Sigmoid colon (tissue), 4 donors: ENCODE measurements around the gene CRTAC1.

Experiments used
- CTCF ChIP-seq, 4 experiments: fragments of 450-650 bp in 3 of 4; fragments of 200-600 bp in 1 of 4; IDR thresholded peaks; one replicate each; pipeline ENCODE4 v1.5.1; 2016 to 2019; ENCODE audit warnings: antibody characterized with exemption in 4 of 4, mild to moderate bottlenecking in 3 of 4, moderate library complexity in 2 of 4
- EP300 ChIP-seq, 4 donors: sonication (generic); formaldehyde crosslinking; IDR thresholded peaks; one replicate each; pipeline ENCODE4 v1.6.1; 2017; ENCODE audit warnings: antibody characterized with exemption in 4 of 4
- POLR2A ChIP-seq, 2 donors: fragments of 450-650 bp; IDR thresholded peaks; one replicate each; pipeline ENCODE4 v1.6.1; 2016; ENCODE audit warnings: antibody characterized with exemption in 2 of 2, mild to moderate bottlenecking in 2 of 2, moderate library complexity in 2 of 2

DNA sequence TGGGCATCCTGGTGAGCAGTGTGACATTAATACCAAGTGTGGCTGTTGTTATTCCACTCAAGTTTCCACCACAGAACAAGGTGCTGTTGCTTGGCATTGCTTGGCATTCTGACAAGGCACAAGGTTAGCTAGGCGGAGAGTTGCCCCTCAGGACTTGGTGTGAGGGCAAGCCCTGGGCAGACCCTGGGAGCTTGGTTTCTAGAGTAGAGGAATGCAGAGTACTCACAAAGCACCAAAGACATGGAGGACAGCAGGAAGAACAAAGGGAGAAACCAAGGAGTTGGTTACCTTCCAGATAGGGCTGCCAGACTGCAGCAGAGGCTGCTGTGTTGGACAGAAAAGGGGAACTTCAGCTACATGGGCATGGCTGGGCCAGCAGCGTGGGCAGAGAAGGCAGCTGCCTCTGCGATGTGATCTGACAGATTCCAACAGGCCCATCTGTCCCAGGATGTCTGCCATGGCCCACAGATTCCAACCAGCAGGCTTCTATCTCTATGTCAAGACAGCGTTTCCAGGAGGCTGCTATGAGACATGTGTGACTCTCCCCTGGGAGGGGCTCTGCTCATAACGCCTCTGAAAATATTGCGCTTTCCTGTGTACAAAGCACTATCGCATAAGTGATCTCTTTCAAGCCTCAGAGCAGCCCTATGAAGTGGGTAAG lies 178.9 kb downstream of the CRTAC1 start:
- no peak for TF ChIP-seq CTCF (IDR thresholded peaks at IDR 0.05)
- TF ChIP-seq EP300 (IDR thresholded peaks at IDR 0.05): no peak
- TF ChIP-seq POLR2A (IDR thresholded peaks at IDR 0.05): no peak
